Endodermal cell (in vitro differentiated cells): ENCODE measurements around the gene NUBP1. TPM values are rescaled to one million over a fixed set of nuclear protein-coding genes. Genes with fewer than 3 reads are reported as not detected.

Experiments
- DNase-seq: peaks from one replicate; pipeline ENCODE4 v3.0.0-alpha.2; 2017
- H3K27ac ChIP-seq: 2 replicates; pipeline ENCODE4 v1.5.1; 2013; ENCODE audit warnings: mild to moderate bottlenecking, low read depth, low read length, moderate library complexity
- H3K27me3 ChIP-seq: 2 replicates; pipeline ENCODE4 v1.6.1; 2013; ENCODE audit warnings: mild to moderate bottlenecking, low read length, moderate library complexity; ENCODE audit not compliant: insufficient read depth, control insufficient read depth, poor library complexity, severe bottlenecking
- H3K36me3 ChIP-seq: 2 replicates; pipeline ENCODE4 v1.7.0; 2013; ENCODE audit warnings: mild to moderate bottlenecking, low read length, moderate library complexity; ENCODE audit not compliant: control insufficient read depth, insufficient read depth
- H3K4me1 ChIP-seq: one replicate; pipeline ENCODE4 v1.7.0; 2013; ENCODE audit warnings: low read length; ENCODE audit not compliant: control insufficient read depth, insufficient read depth
- H3K4me3 ChIP-seq: 2 replicates; pipeline ENCODE4 v1.5.1; 2013; ENCODE audit warnings: mild to moderate bottlenecking, low read length, moderate library complexity
- H3K9ac ChIP-seq: 2 replicates; pipeline ENCODE4 v1.6.1; 2013; ENCODE audit warnings: mild to moderate bottlenecking, low read length, moderate library complexity; ENCODE audit not compliant: poor library complexity, severe bottlenecking; ENCODE audit errors: extremely low read depth
- H3K9me3 ChIP-seq: 2 replicates; pipeline ENCODE4 v1.6.1; 2013; ENCODE audit warnings: mild to moderate bottlenecking, low read length, moderate library complexity; ENCODE audit not compliant: control insufficient read depth
- H3K27ac Mint-ChIP-seq: 2 replicates; pipeline ENCODE4 v1.8.0; 2020; ENCODE audit warnings: mixed read lengths
- H3K27me3 Mint-ChIP-seq: 2 replicates; pipeline ENCODE4 v1.8.0; 2021; ENCODE audit warnings: mild to moderate bottlenecking, mixed read lengths; ENCODE audit not compliant: insufficient read depth
- H3K36me3 Mint-ChIP-seq: 2 replicates; pipeline ENCODE4 v1.8.0; 2020; ENCODE audit warnings: low read depth, mixed read lengths
- H3K4me1 Mint-ChIP-seq: 2 replicates; pipeline ENCODE4 v1.8.0; 2020; ENCODE audit warnings: mixed read lengths
- H3K4me3 Mint-ChIP-seq: 2 replicates; pipeline ENCODE4 v1.8.0; 2020; ENCODE audit warnings: mild to moderate bottlenecking, moderate library complexity, mixed read lengths
- H3K9me3 Mint-ChIP-seq: 2 replicates; pipeline ENCODE4 v1.8.0; 2020; ENCODE audit warnings: mild to moderate bottlenecking, mixed read lengths
- WGBS, 2 experiments: methylation state at CpG; one replicate each; pipeline versions ENCODE4 v1.1.5 to v1.1.7; 2013; ENCODE audit warnings: missing lambda C conversion rate in 2 of 2, mixed read lengths in 1 of 2; ENCODE audit not compliant: insufficient coverage in 1 of 2, insufficient read length in 1 of 2; 5-methylcytosine and 5-hydroxymethylcytosine counted together
- total RNA-seq, 2 donors: library from RNA; stranded (reverse); fragmentation: NEBNext Ultra II Directional in 1 of 2; extraction: Animal tissue kit (Norgen Biotek cat#: 25700) in 1 of 2; gene quantifications; 2 replicates in 1 of 2; 3 replicates in 1 of 2; pipeline ENCODE4 v1.2.1, GENCODE V29; 2021
- TF ChIP-seq, protein P1 (sequence below): fragments of 200-600 bp; sonication (generic); conservative IDR thresholded peaks from 2 replicates; pipeline ENCODE4 v1.5.0; 2021; ENCODE audit warnings: antibody characterized with exemption, mild to moderate bottlenecking

The NUBP1 gene
- total RNA-seq, 2 donors from 2014 or later = 22.4 to 26.3 TPM

DNA sequence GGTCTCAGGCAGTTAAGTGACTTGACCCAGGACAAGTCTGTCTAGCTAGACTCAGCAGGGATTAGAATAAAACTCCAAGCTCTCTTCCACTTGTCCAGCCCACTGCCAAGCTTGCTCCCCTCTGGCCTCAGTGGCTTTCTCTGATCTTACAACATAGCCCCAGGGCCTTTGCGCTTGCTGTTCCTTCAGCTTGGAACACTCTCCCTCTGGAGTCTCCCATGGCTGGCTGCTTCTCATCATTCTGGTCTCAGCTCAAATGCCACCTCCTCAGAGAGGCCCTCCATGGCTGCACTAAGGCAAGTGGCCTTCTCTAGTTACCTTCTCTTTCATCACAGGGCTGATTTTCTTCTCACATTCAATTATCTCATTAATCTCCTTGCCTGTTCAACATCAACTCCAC is 73.9 kb downstream of the NUBP1 start:
- peaks cover 4% of the 10 kb centered on the region for H3K4me1 Mint-ChIP-seq
- peak overlapping the region; percentile 66 for H3K4me3 Mint-ChIP-seq
- Histone ChIP-seq H3K4me1 (no peaks in the 10 kb centered on the region), H3K36me3 (no peaks in the 10 kb centered on the region), H3K27ac (no peak overlapping the region), H3K4me3 (no peak overlapping the region), H3K9me3 (no peaks in the 10 kb centered on the region), H3K9ac (no peak overlapping the region), H3K27me3 (peaks cover 8% of the 10 kb centered on the region)
- no peak overlapping the region for H3K27ac Mint-ChIP-seq
- TF ChIP-seq, protein P1, sequence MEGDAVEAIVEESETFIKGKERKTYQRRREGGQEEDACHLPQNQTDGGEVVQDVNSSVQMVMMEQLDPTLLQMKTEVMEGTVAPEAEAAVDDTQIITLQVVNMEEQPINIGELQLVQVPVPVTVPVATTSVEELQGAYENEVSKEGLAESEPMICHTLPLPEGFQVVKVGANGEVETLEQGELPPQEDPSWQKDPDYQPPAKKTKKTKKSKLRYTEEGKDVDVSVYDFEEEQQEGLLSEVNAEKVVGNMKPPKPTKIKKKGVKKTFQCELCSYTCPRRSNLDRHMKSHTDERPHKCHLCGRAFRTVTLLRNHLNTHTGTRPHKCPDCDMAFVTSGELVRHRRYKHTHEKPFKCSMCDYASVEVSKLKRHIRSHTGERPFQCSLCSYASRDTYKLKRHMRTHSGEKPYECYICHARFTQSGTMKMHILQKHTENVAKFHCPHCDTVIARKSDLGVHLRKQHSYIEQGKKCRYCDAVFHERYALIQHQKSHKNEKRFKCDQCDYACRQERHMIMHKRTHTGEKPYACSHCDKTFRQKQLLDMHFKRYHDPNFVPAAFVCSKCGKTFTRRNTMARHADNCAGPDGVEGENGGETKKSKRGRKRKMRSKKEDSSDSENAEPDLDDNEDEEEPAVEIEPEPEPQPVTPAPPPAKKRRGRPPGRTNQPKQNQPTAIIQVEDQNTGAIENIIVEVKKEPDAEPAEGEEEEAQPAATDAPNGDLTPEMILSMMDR = no peak
- no peak for DNase-seq
- H3K27me3 Mint-ChIP-seq = peaks cover 3% of the 10 kb centered on the region
- no peaks in the 10 kb centered on the region for H3K9me3 Mint-ChIP-seq
- WGBS, 2 experiments = 93 to 100% methylated on average over 1 of the region's 1 CpG
- no peaks in the 10 kb centered on the region for H3K36me3 Mint-ChIP-seq

- H3K27ac Mint-ChIP-seq = peak within 1 kb of the TSS; percentile 61
- H3K4me1 ChIP-seq = no peaks in the 10 kb centered on the region
- H3K9me3 ChIP-seq = no peaks in the 10 kb centered on the region
- DNase-seq = peak; percentile 85
- TF ChIP-seq, protein P1 = peak; percentile 27
- H3K4me3 ChIP-seq = no peak within 1 kb of the TSS
- H3K36me3 ChIP-seq = no peaks in the 10 kb centered on the region
- H3K9me3 Mint-ChIP-seq = no peaks in the 10 kb centered on the region
- peak within 1 kb of the TSS; percentile 66 for H3K4me3 Mint-ChIP-seq
- peaks cover 3% of the 10 kb centered on the region for H3K27me3 Mint-ChIP-seq
- H3K9ac ChIP-seq = no peak within 1 kb of the TSS
- H3K36me3 Mint-ChIP-seq = no peaks in the 10 kb centered on the region
- WGBS, 2 experiments = 19 to 28% methylated on average over 5 to 64 of the region's 64 CpGs
- H3K27ac ChIP-seq = no peak within 1 kb of the TSS
- peaks cover 8% of the 10 kb centered on the region for H3K27me3 ChIP-seq
- peaks cover 4% of the 10 kb centered on the region for H3K4me1 Mint-ChIP-seq
These were observed 74.6 kb downstream of the NUBP1 start, which contains the start of gene TVP23A for GRCh38 chr16:10817963-10818941. TSS of gene TVP23A (minus strand) at chr16:10818794. CDS start at chr16:10818493, 301 bp downstream.

Other genes with a start within 250 kb of the NUBP1 start
- gene EMP2, start 163.2 kb upstream of the NUBP1 start, total RNA-seq = 10 to 100 TPM; 19.0 to 20.7 TPM
- under 1 TPM in 1 of 2 donors, not detected in 1; 0.31 TPM for gene TEKT5, start 48.9 kb upstream of the NUBP1 start, total RNA-seq
- 10 to 100 TPM in 1 of 2 donors, 1 to 10 TPM in 1; 7.6 to 13.6 TPM for gene TVP23A, start 75.0 kb downstream of the NUBP1 start, total RNA-seq
- under 1 TPM in 1 of 2 donors, not detected in 1; 0.26 TPM for gene CIITA, start 133.4 kb downstream of the NUBP1 start, total RNA-seq
- 10 to 100 TPM; 31.5 to 32.0 TPM for gene DEXI, start 198.6 kb downstream of the NUBP1 start, total RNA-seq
- gene CLEC16A, start 200.7 kb downstream of the NUBP1 start, total RNA-seq = 10 to 100 TPM; 19.5 to 28.3 TPM